K562 (cell line): ENCODE data around the gene MOB1A. TPM values are rescaled to one million over a fixed set of nuclear protein-coding genes. Genes with fewer than 3 reads are reported as not detected.
A peak's percentile ranks its signal among the peaks of the same experiment; 100 is the strongest.

Experiments used
- ARID3A ChIP-seq: IDR thresholded peaks from 2 replicates; pipeline ENCODE4 v1.6.1; 2012; ENCODE audit warnings: low read depth, low read length, improper control_type of control experiment, borderline replicate concordance
- CXXC5 ChIP-seq: fragments of 250-450 bp; sonication (Bioruptor Pico); IDR thresholded peaks from 2 replicates; pipeline ENCODE4 v1.8.0; 2022; ENCODE audit warnings: inconsistent platforms, mild to moderate bottlenecking, moderate library complexity
- DMBX1 ChIP-seq: fragments of 250-450 bp; sonication (Bioruptor Pico); IDR thresholded peaks from 2 replicates; pipeline ENCODE4 v1.8.0; 2022; ENCODE audit warnings: inconsistent platforms, mild to moderate bottlenecking, moderate library complexity, borderline replicate concordance
- MGA ChIP-seq: fragments of 450-650 bp; IDR thresholded peaks from 2 replicates; pipeline ENCODE4 v1.6.1; 2016; ENCODE audit warnings: mild to moderate bottlenecking, moderate library complexity
- NFRKB ChIP-seq: fragments of 450-650 bp; IDR thresholded peaks from 2 replicates; pipeline ENCODE4 v1.6.1; 2016; ENCODE audit warnings: low read depth
- PML ChIP-seq: IDR thresholded peaks from 2 replicates; pipeline ENCODE4 v1.6.1; 2012; ENCODE audit warnings: low read length, inconsistent platforms
- POLR2G ChIP-seq: fragments of 200-400 bp; formaldehyde crosslinking; IDR thresholded peaks from 2 replicates; pipeline ENCODE4 v1.6.1; 2017; ENCODE audit warnings: low read depth, mild to moderate bottlenecking, antibody characterized with exemption, low read length, moderate library complexity
- RBM39 ChIP-seq: fragments of 200-400 bp; formaldehyde crosslinking; optimal IDR thresholded peaks from 2 replicates; pipeline ENCODE3; 2018; ENCODE audit warnings: low read depth, low read length
- RUNX1 ChIP-seq: sonication (generic); IDR thresholded peaks from 2 replicates; pipeline ENCODE4 v1.6.1; 2016; ENCODE audit warnings: antibody characterized with exemption, low read depth
- SRSF9 ChIP-seq: fragments of 200-400 bp; formaldehyde crosslinking; IDR thresholded peaks from 2 replicates; pipeline ENCODE4 v1.6.1; 2017; ENCODE audit warnings: low read depth, low read length, borderline replicate concordance
- TAL1 ChIP-seq: fragments of 450-650 bp; IDR thresholded peaks from 2 replicates; pipeline ENCODE4 v1.6.1; 2016; ENCODE audit warnings: mild to moderate bottlenecking
- THAP7 ChIP-seq: fragments of 250-450 bp; sonication (Bioruptor Pico); IDR thresholded peaks from 2 replicates; pipeline ENCODE4 v1.5.0; 2021
- ZC3H11A ChIP-seq: IDR thresholded peaks from 2 replicates; pipeline ENCODE4 v1.6.1; 2012; ENCODE audit warnings: low read depth, low read length, improper control_type of control experiment
- ZNF133 ChIP-seq: fragments of 250-450 bp; sonication (Bioruptor Pico); IDR thresholded peaks from 2 replicates; pipeline ENCODE4 v1.4.0; 2020; ENCODE audit warnings: mild to moderate bottlenecking
- polyA plus RNA-seq, 8 experiments: library from polyadenylated mRNA; depleted of rRNA in 4 of 8; stranded (reverse) in 5 of 8; unstranded in 3 of 8; fragments of >200 nt; fragmentation: Nextera tagmentation in 2 of 8; fragmentation: Illumina TruSeq in 1 of 8; extraction: Ambion mirVana in 2 of 8; extraction: Trizol in 1 of 8; gene quantifications; 2 replicates each; pipeline versions ENCODE4 v1.2.1 to v1.2.3, GENCODE V29; 2011 to 2014; ENCODE audit warnings: inconsistent platforms in 1 of 8, missing spikeins in 1 of 8
- total RNA-seq, 7 experiments: library from RNA; depleted of rRNA in 6 of 7; stranded (reverse); fragments of >200 nt in 6 of 7; fragmentation: Illumina TruSeq in 2 of 7; extraction: Trizol in 2 of 7; gene quantifications; 2 replicates each; pipeline versions ENCODE4 v1.2.1 to v1.2.3, GENCODE V29; 2011 to 2021; ENCODE audit warnings: low replicate concordance in 1 of 7

MOB1A gene
- total and polyA plus RNA-seq, 9 of the 15 experiments (the other 6 are each of a cell fraction or from before 2014, with no cell fraction given), result 24.8 to 100 (median 60.2) TPM

GRCh38 chr2:74148457-74149246 lies 30.0 kb downstream of the MOB1A start (continued):
- peak; percentile 66; the same call in 1 of the 2 replicates for TF ChIP-seq MGA
- no peak for TF ChIP-seq SRSF9
- TF ChIP-seq TAL1, result no peak
- TF ChIP-seq RUNX1, result no peak
- TF ChIP-seq CXXC5 (CRISPR knock-in tag), result no peak
- no peak for TF ChIP-seq THAP7 (CRISPR knock-in tag)
- TF ChIP-seq DMBX1 (CRISPR knock-in tag), result no peak
- no peak for TF ChIP-seq ARID3A
- TF ChIP-seq ZNF133 (CRISPR knock-in tag), result no peak
- peak; percentile 47; the same call in 1 of the 2 replicates for TF ChIP-seq NFRKB
- TF ChIP-seq POLR2G, result 0 out of 2 replicates have a peak, but pooled peaks have one; percentile 3
- TF ChIP-seq RBM39, result peak; percentile 25
- TF ChIP-seq PML, result no peak
- TF ChIP-seq ZC3H11A, result no peak
